ENCODE measurements around the gene SRGAP2B.
"Not testable (repeated sequence)": the region's sequence is repeated elsewhere in the genome, so short reads cannot be mapped to it uniquely, and the experiment has no call there.

- not testable (repeated sequence) for TF ChIP-seq CTCF (IDR thresholded peaks at IDR 0.05); ZFX (IDR thresholded peaks at IDR 0.05; ENCODE audit: borderline replicate concordance)
These were observed 12.5 kb downstream of the SRGAP2B start for GRCh38 chr1:145082483-145083255.

Data from 22Rv1 (cell line).